Panc1 (cell line): ENCODE data around the gene SLC25A33. TPM values are rescaled to one million over a fixed set of nuclear protein-coding genes. Genes with fewer than 3 reads are reported as not detected.
A peak's percentile ranks its signal among the peaks of the same experiment; 100 is the strongest.

Source experiments
- ATAC-seq: fragments of 200-7000 bp; cut with Tn5 transposase; 2 replicates; pipeline ENCODE4 v1.9.1; 2020; ENCODE audit warnings: mild to moderate bottlenecking, moderate library complexity
- BruUV-seq: library from RNA; stranded (reverse); fragments of 400-500 nt; replicated peaks from 2 replicates; lab custom pipeline; 2021; lab: Mats Ljungman, UMichigan
- CTCF ChIA-PET: fragments of 300-600 bp; sonication (Branson Sonifier 250); formaldehyde crosslinking; loops from one replicate; lab custom pipeline; 2022; ENCODE audit warnings: antibody characterized with exemption; lab: Charles Lee
- POLR2A ChIA-PET: fragments of 300-600 bp; sonication (Branson Sonifier 250); formaldehyde crosslinking; loops from one replicate; lab custom pipeline; 2022; ENCODE audit warnings: antibody characterized with exemption; lab: Charles Lee
- DNase-seq: peaks from one replicate; pipeline ENCODE4 v3.0.0-alpha.2; 2010; ENCODE audit warnings: low read depth, low spot score
- H3K27ac ChIP-seq: 2 replicates; pipeline ENCODE4 v1.5.1; 2011; ENCODE audit warnings: mild to moderate bottlenecking, low read length, inconsistent platforms
- H3K27me3 ChIP-seq: fragments of 200-500 bp; sonication (Bioruptor generic); 2 replicates; pipeline ENCODE4 v1.6.0; 2014; ENCODE audit warnings: low read length, inconsistent platforms; ENCODE audit not compliant: control insufficient read depth, insufficient read depth
- H3K36me3 ChIP-seq: fragments of 200-500 bp; sonication (Bioruptor generic); 2 replicates; pipeline ENCODE4 v1.5.1; 2014; ENCODE audit warnings: inconsistent platforms, mild to moderate bottlenecking, low read length, moderate library complexity; ENCODE audit not compliant: control insufficient read depth, insufficient read depth
- H3K4me1 ChIP-seq: 2 replicates; pipeline ENCODE4 v1.5.1; 2011; ENCODE audit warnings: inconsistent platforms, mild to moderate bottlenecking, low read length, moderate library complexity; ENCODE audit not compliant: control insufficient read depth, insufficient read depth
- H3K4me3 ChIP-seq, 2 experiments: 2 replicates each; pipeline ENCODE4 v1.5.1; 2011 to 2012; ENCODE audit warnings: low read depth in 2 of 2, low read length in 2 of 2, mild to moderate bottlenecking in 2 of 2, inconsistent platforms in 1 of 2, moderate library complexity in 1 of 2
- H3K9me3 ChIP-seq: fragments of 200-500 bp; sonication (Bioruptor generic); 2 replicates; pipeline ENCODE4 v1.5.1; 2014; ENCODE audit warnings: low read depth, mild to moderate bottlenecking, inconsistent platforms, low read length, moderate library complexity; ENCODE audit not compliant: control insufficient read depth, insufficient read depth
- POLR2AphosphoS5 ChIP-seq: IDR thresholded peaks from 2 replicates; pipeline ENCODE4 v1.6.1; 2012; ENCODE audit warnings: mild to moderate bottlenecking, low read depth, low read length, moderate library complexity
- SIN3A ChIP-seq: IDR thresholded peaks from 2 replicates; pipeline ENCODE4 v1.6.1; 2012; ENCODE audit warnings: low read depth, mild to moderate bottlenecking, low read length, moderate library complexity, borderline replicate concordance; ENCODE audit not compliant: insufficient read depth
- TCF7L2 ChIP-seq: IDR thresholded peaks from 2 replicates; pipeline ENCODE4 v1.6.1; 2011; ENCODE audit warnings: mild to moderate bottlenecking, low read depth, low read length, inconsistent platforms
- in situ Hi-C: cut with HindIII; loops from 2 replicates; pipeline ENCODE4 v1.10.0; 2016; ENCODE audit warnings: low sequenced_read_pairs, low pct_unique_long_range_greater_than_20kb
- intact Hi-C: fragments of 100-400 bp; cut with micrococcal nuclease; formaldehyde crosslinking; loops from one replicate; pipeline ENCODE4 v1.10.0; 2022; ENCODE audit not compliant: unreplicated experiment
- total RNA-seq: library from RNA; stranded (reverse); gene quantifications from one replicate; pipeline ENCODE4 v1.2.1, GENCODE V29; 2021; ENCODE audit not compliant: unreplicated experiment
- TF ChIP-seq, protein P1 (sequence below), 2 experiments: IDR thresholded peaks; 2 replicates each; pipeline ENCODE4 v1.6.1; 2011 to 2012; ENCODE audit warnings: low read depth in 2 of 2, control low read depth in 1 of 2, low read length in 1 of 2, mild to moderate bottlenecking in 1 of 2, moderate library complexity in 1 of 2; ENCODE audit not compliant: insufficient read depth in 1 of 2
- TF ChIP-seq, protein P2 (sequence below): fragments of 450-650 bp; IDR thresholded peaks from 2 replicates; pipeline ENCODE4 v1.5.1; 2017; ENCODE audit warnings: mild to moderate bottlenecking

SLC25A33 gene
- total RNA-seq, 1 experiment from 2014 or later: 13.4 TPM

DNA sequence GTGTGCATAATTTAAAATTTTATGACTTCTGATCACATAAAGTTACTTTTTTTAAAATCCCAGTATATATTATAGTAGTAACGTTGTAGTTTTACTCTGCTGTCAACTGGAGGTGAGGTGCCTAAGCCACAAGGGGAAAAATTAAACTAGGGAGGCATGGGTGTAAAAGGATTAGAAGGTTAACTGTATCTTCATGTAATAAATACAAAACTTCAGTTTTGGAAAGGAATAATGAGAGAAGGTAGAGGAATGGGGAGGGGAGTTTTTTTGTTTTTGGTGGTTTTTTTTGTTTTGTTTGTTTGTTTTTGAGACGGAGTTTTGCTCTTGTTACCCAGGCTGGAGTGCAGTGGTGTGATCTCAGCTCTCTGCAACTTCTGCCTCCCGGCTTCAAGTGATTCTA, 5.7 kb downstream of the SLC25A33 start:
- H3K27ac ChIP-seq: no peak overlapping the region
- TSS peak; percentile 38 for BruUV-seq
- H3K36me3 ChIP-seq: no peaks in the 10 kb centered on the region
- TF ChIP-seq TCF7L2 (no peak), SIN3A (no peak), POLR2AphosphoS5 (no peak)
- TF ChIP-seq, protein P1, sequence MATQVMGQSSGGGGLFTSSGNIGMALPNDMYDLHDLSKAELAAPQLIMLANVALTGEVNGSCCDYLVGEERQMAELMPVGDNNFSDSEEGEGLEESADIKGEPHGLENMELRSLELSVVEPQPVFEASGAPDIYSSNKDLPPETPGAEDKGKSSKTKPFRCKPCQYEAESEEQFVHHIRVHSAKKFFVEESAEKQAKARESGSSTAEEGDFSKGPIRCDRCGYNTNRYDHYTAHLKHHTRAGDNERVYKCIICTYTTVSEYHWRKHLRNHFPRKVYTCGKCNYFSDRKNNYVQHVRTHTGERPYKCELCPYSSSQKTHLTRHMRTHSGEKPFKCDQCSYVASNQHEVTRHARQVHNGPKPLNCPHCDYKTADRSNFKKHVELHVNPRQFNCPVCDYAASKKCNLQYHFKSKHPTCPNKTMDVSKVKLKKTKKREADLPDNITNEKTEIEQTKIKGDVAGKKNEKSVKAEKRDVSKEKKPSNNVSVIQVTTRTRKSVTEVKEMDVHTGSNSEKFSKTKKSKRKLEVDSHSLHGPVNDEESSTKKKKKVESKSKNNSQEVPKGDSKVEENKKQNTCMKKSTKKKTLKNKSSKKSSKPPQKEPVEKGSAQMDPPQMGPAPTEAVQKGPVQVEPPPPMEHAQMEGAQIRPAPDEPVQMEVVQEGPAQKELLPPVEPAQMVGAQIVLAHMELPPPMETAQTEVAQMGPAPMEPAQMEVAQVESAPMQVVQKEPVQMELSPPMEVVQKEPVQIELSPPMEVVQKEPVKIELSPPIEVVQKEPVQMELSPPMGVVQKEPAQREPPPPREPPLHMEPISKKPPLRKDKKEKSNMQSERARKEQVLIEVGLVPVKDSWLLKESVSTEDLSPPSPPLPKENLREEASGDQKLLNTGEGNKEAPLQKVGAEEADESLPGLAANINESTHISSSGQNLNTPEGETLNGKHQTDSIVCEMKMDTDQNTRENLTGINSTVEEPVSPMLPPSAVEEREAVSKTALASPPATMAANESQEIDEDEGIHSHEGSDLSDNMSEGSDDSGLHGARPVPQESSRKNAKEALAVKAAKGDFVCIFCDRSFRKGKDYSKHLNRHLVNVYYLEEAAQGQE (IDR thresholded peaks at IDR 0.05; ENCODE audit: insufficient read depth in 1 of 2, low read depth in 2 of 2, low read length in 1 of 2): no peak
- TF ChIP-seq, protein P2, sequence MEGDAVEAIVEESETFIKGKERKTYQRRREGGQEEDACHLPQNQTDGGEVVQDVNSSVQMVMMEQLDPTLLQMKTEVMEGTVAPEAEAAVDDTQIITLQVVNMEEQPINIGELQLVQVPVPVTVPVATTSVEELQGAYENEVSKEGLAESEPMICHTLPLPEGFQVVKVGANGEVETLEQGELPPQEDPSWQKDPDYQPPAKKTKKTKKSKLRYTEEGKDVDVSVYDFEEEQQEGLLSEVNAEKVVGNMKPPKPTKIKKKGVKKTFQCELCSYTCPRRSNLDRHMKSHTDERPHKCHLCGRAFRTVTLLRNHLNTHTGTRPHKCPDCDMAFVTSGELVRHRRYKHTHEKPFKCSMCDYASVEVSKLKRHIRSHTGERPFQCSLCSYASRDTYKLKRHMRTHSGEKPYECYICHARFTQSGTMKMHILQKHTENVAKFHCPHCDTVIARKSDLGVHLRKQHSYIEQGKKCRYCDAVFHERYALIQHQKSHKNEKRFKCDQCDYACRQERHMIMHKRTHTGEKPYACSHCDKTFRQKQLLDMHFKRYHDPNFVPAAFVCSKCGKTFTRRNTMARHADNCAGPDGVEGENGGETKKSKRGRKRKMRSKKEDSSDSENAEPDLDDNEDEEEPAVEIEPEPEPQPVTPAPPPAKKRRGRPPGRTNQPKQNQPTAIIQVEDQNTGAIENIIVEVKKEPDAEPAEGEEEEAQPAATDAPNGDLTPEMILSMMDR: no peak
- no peak overlapping the region for H3K4me3 ChIP-seq
- ChIA-PET POLR2A (no interaction called here), CTCF (no interaction called here)
- DNase-seq: no peak
- no peaks in the 10 kb centered on the region for H3K27me3 ChIP-seq
- in situ Hi-C loops (no loop called here), intact Hi-C loops (no loop called here)
- no peaks in the 10 kb centered on the region for H3K9me3 ChIP-seq
- H3K4me1 ChIP-seq: peaks cover 9% of the 10 kb centered on the region
- ATAC-seq: no peak

DNA sequence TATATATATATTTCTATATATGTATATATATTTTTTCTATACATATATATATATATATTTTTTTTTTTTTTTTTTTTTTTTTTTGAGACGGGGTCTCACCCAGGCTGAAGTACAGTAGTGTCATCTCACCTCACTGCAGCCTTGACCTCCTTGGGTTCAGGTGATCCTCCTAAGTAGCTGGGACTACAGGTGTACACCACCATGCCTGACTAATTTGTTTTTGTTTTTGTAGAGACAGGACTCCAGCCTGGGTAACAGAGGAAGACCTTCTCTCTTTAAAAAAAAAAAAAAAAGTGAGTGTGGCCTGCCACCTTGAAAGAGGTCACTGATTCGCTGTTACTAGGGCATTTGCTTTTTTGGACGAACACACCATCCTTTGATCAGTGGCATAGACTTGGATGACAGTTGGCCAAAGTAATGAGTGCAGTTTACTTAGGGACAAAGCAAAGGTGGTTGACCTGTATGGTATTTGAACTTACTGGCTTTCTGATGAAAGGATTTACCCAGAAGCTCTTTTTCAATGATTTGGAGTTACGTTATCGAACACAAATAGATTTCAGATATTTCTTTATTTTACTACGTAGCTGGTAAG, 10.8 kb downstream of the SLC25A33 start:
- BruUV-seq: no TSS peak
- ChIA-PET POLR2A (interaction anchor here (0.7 kb wide), 1 partner anchor 9 kb away, joined by 3 read pairs; no protein-coding TSS in a partner anchor), CTCF (interaction anchor here (0.6 kb wide), 1 partner anchor 65 kb away, joined by 3 read pairs; no protein-coding TSS in a partner anchor)
- H3K27me3 ChIP-seq: no peaks in the 10 kb centered on the region
- H3K36me3 ChIP-seq: no peaks in the 10 kb centered on the region
- DNase-seq (no peak), ATAC-seq (no peak)
- TF ChIP-seq, protein P1 (IDR thresholded peaks at IDR 0.05; ENCODE audit: insufficient read depth in 1 of 2, low read depth in 2 of 2, low read length in 1 of 2): no peak
- TF ChIP-seq SIN3A (no peak), POLR2AphosphoS5 (no peak), TCF7L2 (no peak)
- TF ChIP-seq, protein P2: no peak
- in situ Hi-C loops: no loop called here
- no peak overlapping the region for H3K27ac ChIP-seq
- no peaks in the 10 kb centered on the region for H3K9me3 ChIP-seq
- H3K4me3 ChIP-seq: no peak overlapping the region
- H3K4me1 ChIP-seq: no peaks in the 10 kb centered on the region
- intact Hi-C loops: no loop called here
